22Rv1 (cell line): ENCODE results near the gene C12orf75.

ENCODE experiments used
- CTCF ChIP-seq: fragments of 450-650 bp; IDR thresholded peaks from 2 replicates; pipeline ENCODE4 v1.5.1; 2017; ENCODE audit warnings: mild to moderate bottlenecking
- ZFX ChIP-seq: fragments of 450-650 bp; IDR thresholded peaks from 2 replicates; pipeline ENCODE4 v1.6.1; 2017; ENCODE audit warnings: antibody characterized with exemption, borderline replicate concordance

GRCh38 chr12:105347499-105347898 lies 17.0 kb downstream of the C12orf75 start:
- TF ChIP-seq CTCF (no peak), ZFX (no peak)
